H1 (cell line): ENCODE data around the gene EPB41L1. TPM values are rescaled to one million over a fixed set of nuclear protein-coding genes. Genes with fewer than 3 reads are reported as not detected.

Experiments
- CTCF ChIA-PET: fragments of 300-600 bp; sonication (Branson Sonifier 250); formaldehyde crosslinking; loops from one replicate; lab custom pipeline; 2021; ENCODE audit not compliant: partially characterized antibody; lab: Charles Lee
- POLR2A ChIA-PET: fragments of 300-600 bp; sonication (Branson Sonifier 250); formaldehyde crosslinking; loops from one replicate; lab custom pipeline; 2021; ENCODE audit warnings: inconsistent platforms; ENCODE audit not compliant: partially characterized antibody; lab: Charles Lee
- DNase-seq, 2 experiments: peaks; one replicate each; pipeline versions ENCODE4 v3.0.0 to v3.0.0-alpha.2; 2010 to 2022; ENCODE audit warnings: low spot score in 2 of 2, low read depth in 1 of 2, mixed read lengths in 1 of 2
- FAIRE-seq: peaks from 2 replicates; lab custom pipeline; 2011; peaks lifted over from hg19 to GRCh38; lab: Jason Lieb, UNC
- H2AFZ ChIP-seq: 2 replicates; pipeline ENCODE4 v1.8.1; 2012; ENCODE audit warnings: low read length, inconsistent platforms
- H2AK5ac ChIP-seq: 2 replicates; pipeline ENCODE4 v1.6.1; 2013; ENCODE audit warnings: low read depth, low read length
- H2BK120ac ChIP-seq: replicated peaks from 2 replicates; pipeline ENCODE3; 2013; ENCODE audit warnings: low read depth, low read length, inconsistent platforms
- H2BK12ac ChIP-seq: 2 replicates; pipeline ENCODE4 v1.6.1; 2013; ENCODE audit warnings: low read depth, low read length
- H2BK15ac ChIP-seq: 2 replicates; pipeline ENCODE4 v1.6.1; 2013; ENCODE audit warnings: low read length
- H2BK20ac ChIP-seq: 2 replicates; pipeline ENCODE4 v1.6.1; 2013; ENCODE audit warnings: low read length
- H2BK5ac ChIP-seq: 2 replicates; pipeline ENCODE4 v1.6.1; 2013; ENCODE audit warnings: low read depth, low read length
- H3K14ac ChIP-seq: 2 replicates; pipeline ENCODE4 v1.6.1; 2013; ENCODE audit warnings: inconsistent platforms; ENCODE audit not compliant: insufficient read length
- H3K18ac ChIP-seq: 2 replicates; pipeline ENCODE4 v1.6.1; 2013; ENCODE audit warnings: low read length; ENCODE audit errors: extremely low read depth
- H3K23ac ChIP-seq: 2 replicates; pipeline ENCODE4 v1.6.1; 2013; ENCODE audit warnings: inconsistent platforms; ENCODE audit not compliant: insufficient read length
- H3K23me2 ChIP-seq: 2 replicates; pipeline ENCODE4 v1.6.1; 2013; ENCODE audit warnings: low read depth, low read length
- H3K27ac ChIP-seq: 2 replicates; pipeline ENCODE4 v1.6.1; 2011; ENCODE audit warnings: low read depth, low read length, inconsistent platforms
- H3K27me3 ChIP-seq, 4 experiments: replicated peaks in 1 of 4; 1 replicate in 1 of 4; 2 replicates in 3 of 4; pipeline versions ENCODE4 v1.6.1 to v1.8.1; 2011 to 2013; ENCODE audit warnings: low read length in 3 of 4, mild to moderate bottlenecking in 3 of 4, inconsistent platforms in 2 of 4, mixed read lengths in 2 of 4, moderate library complexity in 1 of 4; ENCODE audit not compliant: control insufficient read depth in 3 of 4, insufficient read depth in 3 of 4; ENCODE audit errors: extremely low read depth in 1 of 4
- H3K36me3 ChIP-seq, 4 experiments: 2 replicates each; pipeline versions ENCODE4 v1.6.1 to v1.8.1; 2011 to 2013; ENCODE audit warnings: mild to moderate bottlenecking in 4 of 4, low read length in 3 of 4, moderate library complexity in 2 of 4, control low read depth in 1 of 4, inconsistent platforms in 1 of 4; ENCODE audit not compliant: insufficient read depth in 4 of 4, control insufficient read depth in 2 of 4
- H3K4ac ChIP-seq: replicated peaks from 2 replicates; pipeline ENCODE3; 2013; ENCODE audit warnings: low read length, low read depth, mixed read lengths, inconsistent platforms; ENCODE audit not compliant: insufficient read length
- H3K4me1 ChIP-seq, 4 experiments: replicated peaks in 1 of 4; 1 replicate in 1 of 4; 2 replicates in 3 of 4; pipeline versions ENCODE4 v1.6.1 to v1.8.1; 2011 to 2013; ENCODE audit warnings: low read length in 3 of 4, inconsistent platforms in 2 of 4, mixed read lengths in 1 of 4; ENCODE audit not compliant: insufficient read depth in 4 of 4, control insufficient read depth in 3 of 4
- H3K4me2 ChIP-seq, 2 experiments: 2 replicates each; pipeline versions ENCODE4 v1.6.1 to v1.8.1; 2011 to 2013; ENCODE audit warnings: low read depth in 2 of 2, low read length in 2 of 2, control low read depth in 1 of 2, inconsistent platforms in 1 of 2, mild to moderate bottlenecking in 1 of 2; ENCODE audit not compliant: insufficient read depth in 1 of 2
- H3K4me3 ChIP-seq, 4 experiments: fragments of 200-600, 300-600 bp in 1 of 4; sonication (generic), shearing (Covaris generic), sonication (Bioruptor Twin) in 1 of 4; 2 replicates each; pipeline versions ENCODE4 v1.5.1 to v1.8.1; 2011 to 2016; ENCODE audit warnings: low read length in 4 of 4, low read depth in 3 of 4, control low read depth in 2 of 4, inconsistent platforms in 2 of 4, mild to moderate bottlenecking in 2 of 4, mixed read lengths in 1 of 4, moderate library complexity in 1 of 4; ENCODE audit not compliant: insufficient read depth in 2 of 4; ENCODE audit errors: extremely low read depth in 1 of 4
- H3K56ac ChIP-seq: replicated peaks from 2 replicates; pipeline ENCODE3; 2013; ENCODE audit warnings: low read depth, mild to moderate bottlenecking, mixed read lengths, low read length, inconsistent platforms; ENCODE audit not compliant: insufficient read length
- H3K79me1 ChIP-seq: 2 replicates; pipeline ENCODE4 v1.6.1; 2013; ENCODE audit warnings: low read depth, low read length, control low read depth
- H3K79me2 ChIP-seq, 2 experiments: 2 replicates each; pipeline versions ENCODE4 v1.6.1 to v1.8.1; 2012 to 2013; ENCODE audit warnings: low read length in 2 of 2, mild to moderate bottlenecking in 2 of 2, inconsistent platforms in 1 of 2; ENCODE audit not compliant: insufficient read depth in 2 of 2, control insufficient read depth in 1 of 2
- H3K9ac ChIP-seq, 4 experiments: replicated peaks in 1 of 4; 1 replicate in 1 of 4; 2 replicates in 3 of 4; pipeline versions ENCODE4 v1.6.1 to v1.8.1; 2011 to 2013; ENCODE audit warnings: low read depth in 3 of 4, low read length in 3 of 4, control low read depth in 2 of 4, mild to moderate bottlenecking in 2 of 4, moderate library complexity in 2 of 4, inconsistent platforms in 1 of 4; ENCODE audit errors: extremely low read depth in 1 of 4
- H3K9me3 ChIP-seq, 2 experiments: 2 replicates each; pipeline versions ENCODE4 v1.6.1 to v1.8.1; 2012 to 2013; ENCODE audit warnings: mild to moderate bottlenecking in 2 of 2, moderate library complexity in 2 of 2, control low read depth in 1 of 2, inconsistent platforms in 1 of 2, low read depth in 1 of 2, low read length in 1 of 2, mixed read lengths in 1 of 2; ENCODE audit not compliant: insufficient read depth in 2 of 2
- H4K20me1 ChIP-seq, 2 experiments: replicated peaks in 1 of 2; 2 replicates each; pipeline versions ENCODE3 to v1.8.1; 2011 to 2013; ENCODE audit warnings: inconsistent platforms in 2 of 2, low read length in 2 of 2, mild to moderate bottlenecking in 1 of 2; ENCODE audit not compliant: insufficient read depth in 2 of 2, control insufficient read depth in 1 of 2
- H4K5ac ChIP-seq: 2 replicates; pipeline ENCODE4 v1.6.1; 2013; ENCODE audit warnings: low read length, low read depth, mixed read lengths, inconsistent platforms; ENCODE audit not compliant: insufficient read length
- H4K8ac ChIP-seq: 2 replicates; pipeline ENCODE4 v1.8.0; 2013; ENCODE audit warnings: mild to moderate bottlenecking, moderate library complexity, low read length, inconsistent platforms; ENCODE audit not compliant: insufficient read depth; ENCODE audit errors: extremely low read depth
- H4K91ac ChIP-seq: replicated peaks from 2 replicates; pipeline ENCODE3; 2013; ENCODE audit warnings: low read length, mixed read lengths, inconsistent platforms; ENCODE audit not compliant: insufficient read length
- CBX5 ChIP-seq: fragments of 300-800, 300-1000 bp; sonication (generic); IDR thresholded peaks from 2 replicates; pipeline ENCODE4 v1.7.1; 2016; ENCODE audit warnings: antibody characterized with exemption, low read length, low read depth
- CBX8 ChIP-seq: fragments of 300-800, 300-1000 bp; sonication (generic); IDR thresholded peaks from 2 replicates; pipeline ENCODE4 v1.7.1; 2016; ENCODE audit warnings: low read depth, low read length, borderline replicate concordance
- EZH2 ChIP-seq: fragments of 200-600 bp; sonication (generic); IDR thresholded peaks from 2 replicates; pipeline ENCODE4 v1.7.1; 2012; ENCODE audit warnings: low read depth, mild to moderate bottlenecking, moderate library complexity, low read length, inconsistent platforms; ENCODE audit not compliant: severe bottlenecking
- KDM1A ChIP-seq: fragments of 200-600, 300-600 bp; sonication (generic); IDR thresholded peaks from 2 replicates; pipeline ENCODE4 v1.7.1; 2016; ENCODE audit warnings: mild to moderate bottlenecking, low read length, borderline replicate concordance
- NANOG ChIP-seq: IDR thresholded peaks from 2 replicates; pipeline ENCODE4 v1.6.1; 2011; ENCODE audit warnings: low read length, low read depth, mild to moderate bottlenecking, inconsistent platforms; ENCODE audit not compliant: insufficient read depth, poor library complexity, severe bottlenecking
- NRF1 ChIP-seq: IDR thresholded peaks from 2 replicates; pipeline ENCODE4 v1.6.1; 2011; ENCODE audit warnings: mild to moderate bottlenecking, low read depth, low read length, improper control_type of control experiment
- PHF8 ChIP-seq: fragments of 200-600 bp; sonication (generic); conservative IDR thresholded peaks from 2 replicates; pipeline ENCODE4 v1.7.1; 2012; ENCODE audit warnings: low read depth, mild to moderate bottlenecking, inconsistent platforms, low read length, moderate library complexity
- POLR2A ChIP-seq, 2 experiments: IDR thresholded peaks; 1 replicate in 1 of 2; 2 replicates in 1 of 2; pipeline ENCODE4 v1.6.1; 2011; ENCODE audit warnings: low read depth in 2 of 2, low read length in 2 of 2, mild to moderate bottlenecking in 2 of 2; ENCODE audit errors: control extremely low read depth in 1 of 2
- RXRA ChIP-seq: IDR thresholded peaks from 2 replicates; pipeline ENCODE4 v1.6.1; 2011; ENCODE audit warnings: low read depth, mild to moderate bottlenecking, low read length, moderate library complexity; ENCODE audit not compliant: insufficient read depth
- SIRT6 ChIP-seq: IDR thresholded peaks from one replicate; pipeline ENCODE4 v1.7.1; 2012; ENCODE audit warnings: low read length, inconsistent platforms
- SUZ12 ChIP-seq: fragments of 200-600 bp; sonication (generic); IDR thresholded peaks from 2 replicates; pipeline ENCODE4 v1.6.1; 2012; ENCODE audit warnings: mild to moderate bottlenecking, inconsistent platforms, low read length, moderate library complexity, mixed read lengths
- TBP ChIP-seq: IDR thresholded peaks from 2 replicates; pipeline ENCODE4 v1.6.1; 2011; ENCODE audit warnings: low read depth, low read length, improper control_type of control experiment
- WGBS, 2 experiments: shearing (Covaris generic) in 1 of 2; methylation state at CpG; one replicate each; pipeline versions ENCODE4 v1.1.6 to v1.1.7; 2013 to 2015; ENCODE audit warnings: low lambda C conversion rate in 2 of 2, mixed read lengths in 2 of 2, inconsistent platforms in 1 of 2, low coverage in 1 of 2, missing lambda C conversion rate in 1 of 2; ENCODE audit not compliant: insufficient replicate concordance in 2 of 2, insufficient coverage in 1 of 2, insufficient read length in 1 of 2; ENCODE audit errors: extremely low coverage in 1 of 2, missing lambda C conversion rate in 1 of 2; 5-methylcytosine and 5-hydroxymethylcytosine counted together
- polyA plus RNA-seq, 7 experiments: library from polyadenylated mRNA; depleted of rRNA in 3 of 7; stranded (reverse) in 5 of 7; unstranded in 2 of 7; fragments of >200 nt in 5 of 7; fragments of 200-250 nt in 2 of 7; gene quantifications; 1 replicate in 5 of 7; 2 replicates in 1 of 7; 4 replicates in 1 of 7; pipeline versions ENCODE4 v1.2.1 to v1.2.3, GENCODE V29; 2011 to 2013; ENCODE audit warnings: missing spikeins in 2 of 7, mixed read lengths in 2 of 7
- total RNA-seq: library from RNA; stranded (reverse); fragmentation: NEBNext Ultra II Directional; extraction: Animal tissue kit (Norgen Biotek cat#: 25700); gene quantifications from 2 replicates; pipeline ENCODE4 v1.2.1, GENCODE V29; 2021
- TF ChIP-seq, protein P1 (sequence below): IDR thresholded peaks from 2 replicates; pipeline ENCODE4 v1.6.1; 2012; ENCODE audit warnings: low read length, inconsistent platforms

Gene EPB41L1
- total and polyA plus RNA-seq, 2 of the 8 experiments (the other 6 are each of a cell fraction or from before 2014, with no cell fraction given) = 14.8 to 36.0 TPM

DNA sequence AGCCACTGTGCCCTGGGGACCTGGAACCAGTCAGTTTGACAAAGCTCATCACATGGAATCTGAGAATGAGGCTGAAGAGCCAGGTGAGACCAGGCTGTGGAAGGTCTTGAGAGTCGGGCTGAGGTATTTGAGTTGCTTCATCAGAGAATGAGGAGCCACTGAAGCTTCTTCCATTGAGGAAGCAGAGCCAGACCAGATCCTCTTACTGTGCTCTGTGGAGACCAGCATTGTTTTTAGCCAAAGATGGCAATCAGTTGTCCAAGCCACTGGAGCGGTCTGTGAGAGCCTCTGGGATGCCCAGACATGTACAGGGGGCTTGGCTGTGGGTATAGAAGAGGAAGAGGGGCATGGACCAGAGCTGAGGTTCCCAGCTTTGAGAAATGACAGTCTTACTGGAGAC lies 6.1 kb upstream of the EPB41L1 start:
- Histone ChIP-seq H2AK5ac (no peak overlapping the region), H3K4me2 (no peak overlapping the region), H2BK20ac (no peak overlapping the region), H3K4ac (no peak overlapping the region), H3K27me3 (peaks cover 0 to under 1% (median 0%) of the 10 kb centered on the region in 4 experiments; a peak in 2 of 7 replicates), H2BK120ac (no peak overlapping the region), H3K9ac (no peak overlapping the region), H2BK15ac (no peak overlapping the region), H3K36me3 (no peaks in the 10 kb centered on the region; a peak in 1 of 8 replicates), H2BK12ac (no peak overlapping the region), H3K23ac (no peak overlapping the region), H3K79me2 (no peaks in the 10 kb centered on the region), H3K14ac (no peak overlapping the region), H3K27ac (no peak overlapping the region), H3K4me3 (no peak overlapping the region), H2AFZ (no peak overlapping the region), H4K8ac (no peak overlapping the region), H3K9me3 (no peaks in the 10 kb centered on the region), H3K4me1 (no peaks in the 10 kb centered on the region; a peak in 1 of 7 replicates), H3K56ac (no peak overlapping the region), H2BK5ac (no peak overlapping the region), H3K23me2 (no peaks in the 10 kb centered on the region), H3K18ac (no peak overlapping the region), H3K79me1 (no peaks in the 10 kb centered on the region), H4K20me1 (no peaks in the 10 kb centered on the region), H4K5ac (no peak overlapping the region), H4K91ac (no peak overlapping the region)
- ChIA-PET CTCF (interaction anchor here (1.1 to 8.0 kb wide), 4 partner anchors 9 to 186 kb away, joined by 3 to 89 read pairs (median 25); no protein-coding TSS in a partner anchor), POLR2A (no interaction called here)
- FAIRE-seq = no peak
- DNase-seq = no peak
- 82% methylated on average over 2 of the region's 2 CpGs; no CpG with 5 or more reads in 1 of the 2 experiments for WGBS, 2 experiments
- TF ChIP-seq NRF1 (no peak), RXRA (no peak), TBP (no peak), CBX5 (no peak), KDM1A (no peak), PHF8 (no peak), CBX8 (no peak), SIRT6 (no peak), POLR2A (IDR thresholded peaks at IDR 0.05; ENCODE audit: control extremely low read depth in 1 of 2, low read depth in 2 of 2, low read length in 2 of 2) (no peak), EZH2 (no peak), SUZ12 (no peak), NANOG (no peak)
- TF ChIP-seq, protein P1, sequence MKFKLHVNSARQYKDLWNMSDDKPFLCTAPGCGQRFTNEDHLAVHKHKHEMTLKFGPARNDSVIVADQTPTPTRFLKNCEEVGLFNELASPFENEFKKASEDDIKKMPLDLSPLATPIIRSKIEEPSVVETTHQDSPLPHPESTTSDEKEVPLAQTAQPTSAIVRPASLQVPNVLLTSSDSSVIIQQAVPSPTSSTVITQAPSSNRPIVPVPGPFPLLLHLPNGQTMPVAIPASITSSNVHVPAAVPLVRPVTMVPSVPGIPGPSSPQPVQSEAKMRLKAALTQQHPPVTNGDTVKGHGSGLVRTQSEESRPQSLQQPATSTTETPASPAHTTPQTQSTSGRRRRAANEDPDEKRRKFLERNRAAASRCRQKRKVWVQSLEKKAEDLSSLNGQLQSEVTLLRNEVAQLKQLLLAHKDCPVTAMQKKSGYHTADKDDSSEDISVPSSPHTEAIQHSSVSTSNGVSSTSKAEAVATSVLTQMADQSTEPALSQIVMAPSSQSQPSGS = no peak
